IPS-15b (cell line): ENCODE measurements around the gene SRD5A2.

Experiments used
- H3K27me3 ChIP-seq: one replicate; pipeline ENCODE4 v1.6.1; 2013; ENCODE audit warnings: low read length; ENCODE audit not compliant: control insufficient read depth, insufficient read depth
- H3K36me3 ChIP-seq: one replicate; pipeline ENCODE4 v1.6.1; 2013; ENCODE audit warnings: low read length; ENCODE audit not compliant: control insufficient read depth, insufficient read depth
- H3K4me1 ChIP-seq: one replicate; pipeline ENCODE4 v1.6.1; 2013; ENCODE audit warnings: mild to moderate bottlenecking, low read length; ENCODE audit not compliant: control insufficient read depth, insufficient read depth
- H3K4me3 ChIP-seq: one replicate; pipeline ENCODE4 v1.5.1; 2013; ENCODE audit warnings: low read depth, low read length
- H3K9ac ChIP-seq: one replicate; pipeline ENCODE4 v1.6.1; 2013; ENCODE audit warnings: low read depth, mild to moderate bottlenecking, low read length
- H3K9me3 ChIP-seq: one replicate; pipeline ENCODE4 v1.6.1; 2013; ENCODE audit warnings: mild to moderate bottlenecking, low read length; ENCODE audit not compliant: control insufficient read depth, insufficient read depth

SRD5A2 gene

GRCh38 chr2:31580321-31581117 lies at the start of gene SRD5A2:
Gene SRD5A2, minus strand, starts transcription at chr2:31580938. Its CDS starts 38 bp downstream, at chr2:31580900.
- Histone ChIP-seq H3K27me3 (peaks cover 62% of the 10 kb centered on the region), H3K4me3 (peak within 1 kb of the TSS; percentile 50), H3K36me3 (no peaks in the 10 kb centered on the region), H3K4me1 (no peaks in the 10 kb centered on the region), H3K9ac (peak within 1 kb of the TSS; percentile 14), H3K9me3 (no peaks in the 10 kb centered on the region)

- H3K27me3 ChIP-seq: no peaks in the 10 kb centered on the region
- H3K4me1 ChIP-seq: no peaks in the 10 kb centered on the region
- no peak overlapping the region for H3K9ac ChIP-seq
- H3K9me3 ChIP-seq: no peaks in the 10 kb centered on the region
- no peak overlapping the region for H3K4me3 ChIP-seq
- H3K36me3 ChIP-seq: no peaks in the 10 kb centered on the region
These were observed 25.8 kb upstream of the SRD5A2 start for GRCh38 chr2:31606509-31606908.

- Histone ChIP-seq H3K4me1 (no peaks in the 10 kb centered on the region), H3K9me3 (no peaks in the 10 kb centered on the region), H3K9ac (no peak overlapping the region), H3K36me3 (no peaks in the 10 kb centered on the region), H3K4me3 (no peak overlapping the region), H3K27me3 (no peaks in the 10 kb centered on the region)
These were observed 18.0 kb upstream of the SRD5A2 start for GRCh38 chr2:31598694-31599093.

GRCh38 chr2:31586230-31586629 lies 5.5 kb upstream of the SRD5A2 start:
- H3K27me3 ChIP-seq: peaks cover 25% of the 10 kb centered on the region
- H3K4me3 ChIP-seq: no peak overlapping the region
- no peaks in the 10 kb centered on the region for H3K9me3 ChIP-seq
- no peak overlapping the region for H3K9ac ChIP-seq
- H3K4me1 ChIP-seq: no peaks in the 10 kb centered on the region
- no peaks in the 10 kb centered on the region for H3K36me3 ChIP-seq

- Histone ChIP-seq H3K9me3 (no peaks in the 10 kb centered on the region), H3K4me3 (peak overlapping the region; percentile 50), H3K36me3 (no peaks in the 10 kb centered on the region), H3K9ac (no peak overlapping the region), H3K4me1 (no peaks in the 10 kb centered on the region), H3K27me3 (peaks cover 63% of the 10 kb centered on the region)
These were observed 522 bp upstream of the SRD5A2 start for GRCh38 chr2:31581124-31581795.

GRCh38 chr2:31579996-31580320 lies 780 bp downstream of the SRD5A2 start:
- Histone ChIP-seq H3K9me3 (no peaks in the 10 kb centered on the region), H3K36me3 (no peaks in the 10 kb centered on the region), H3K27me3 (peaks cover 59% of the 10 kb centered on the region), H3K4me1 (no peaks in the 10 kb centered on the region), H3K9ac (no peak overlapping the region), H3K4me3 (peak overlapping the region; percentile 50)

GRCh38 chr2:31578316-31578715 lies 2.4 kb downstream of the SRD5A2 start:
- H3K9ac ChIP-seq: no peak overlapping the region
- H3K36me3 ChIP-seq: no peaks in the 10 kb centered on the region
- H3K4me1 ChIP-seq: no peaks in the 10 kb centered on the region
- H3K27me3 ChIP-seq: peaks cover 59% of the 10 kb centered on the region
- no peak overlapping the region for H3K4me3 ChIP-seq
- H3K9me3 ChIP-seq: no peaks in the 10 kb centered on the region

GRCh38 chr2:31577143-31577542 lies 3.6 kb downstream of the SRD5A2 start:
- no peaks in the 10 kb centered on the region for H3K4me1 ChIP-seq
- no peak overlapping the region for H3K9ac ChIP-seq
- H3K9me3 ChIP-seq: no peaks in the 10 kb centered on the region
- H3K4me3 ChIP-seq: no peak overlapping the region
- H3K36me3 ChIP-seq: no peaks in the 10 kb centered on the region
- H3K27me3 ChIP-seq: peaks cover 47% of the 10 kb centered on the region

GRCh38 chr2:31568585-31569201 lies 12.0 kb downstream of the SRD5A2 start:
- no peak overlapping the region for H3K9ac ChIP-seq
- H3K4me1 ChIP-seq: no peaks in the 10 kb centered on the region
- no peaks in the 10 kb centered on the region for H3K27me3 ChIP-seq
- no peaks in the 10 kb centered on the region for H3K36me3 ChIP-seq
- no peaks in the 10 kb centered on the region for H3K9me3 ChIP-seq
- no peak overlapping the region for H3K4me3 ChIP-seq

GRCh38 chr2:31567679-31568078 lies 13.1 kb downstream of the SRD5A2 start:
- no peak overlapping the region for H3K4me3 ChIP-seq

GRCh38 chr2:31563273-31563839 lies 17.4 kb downstream of the SRD5A2 start:
- H3K4me3 ChIP-seq: no peak overlapping the region
- H3K4me1 ChIP-seq: no peaks in the 10 kb centered on the region
- no peaks in the 10 kb centered on the region for H3K9me3 ChIP-seq
- no peaks in the 10 kb centered on the region for H3K36me3 ChIP-seq
- H3K27me3 ChIP-seq: no peaks in the 10 kb centered on the region
- no peak overlapping the region for H3K9ac ChIP-seq

More at GRCh38 chr2:31567679-31568078, 13.1 kb downstream of the SRD5A2 start:
- H3K27me3 ChIP-seq: no peaks in the 10 kb centered on the region
- H3K9me3 ChIP-seq: no peaks in the 10 kb centered on the region
- no peak overlapping the region for H3K9ac ChIP-seq
- H3K36me3 ChIP-seq: no peaks in the 10 kb centered on the region
- no peaks in the 10 kb centered on the region for H3K4me1 ChIP-seq
